SHP77 treated with DMSO at 0.1 percent for 48 hours (cell line): ENCODE data around the gene EPG5.

ENCODE experiments used
- DNase-seq: peaks from one replicate; lab custom pipeline; 2025; lab: John Stamatoyannopoulos, UW

EPG5 gene

DNA sequence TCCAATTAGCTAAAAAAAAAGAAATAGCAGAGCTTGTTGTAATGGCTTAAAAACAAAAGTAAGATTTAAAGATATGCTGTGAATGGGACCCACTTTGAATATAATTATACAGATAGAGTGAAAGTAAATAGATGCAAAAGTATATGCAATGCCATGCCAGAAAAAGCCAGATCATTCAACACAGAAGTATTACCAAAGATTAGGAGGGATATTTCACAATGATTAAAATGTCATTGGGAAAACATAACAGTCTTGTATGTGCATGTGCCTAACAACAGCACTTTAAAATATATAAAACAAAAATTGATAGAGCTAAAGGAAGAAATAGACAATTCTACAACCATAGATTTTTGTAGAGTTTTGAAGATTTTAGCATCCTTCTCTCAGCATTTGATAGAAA is 161.6 kb downstream of the EPG5 start:
- DNase-seq: no peak

DNA sequence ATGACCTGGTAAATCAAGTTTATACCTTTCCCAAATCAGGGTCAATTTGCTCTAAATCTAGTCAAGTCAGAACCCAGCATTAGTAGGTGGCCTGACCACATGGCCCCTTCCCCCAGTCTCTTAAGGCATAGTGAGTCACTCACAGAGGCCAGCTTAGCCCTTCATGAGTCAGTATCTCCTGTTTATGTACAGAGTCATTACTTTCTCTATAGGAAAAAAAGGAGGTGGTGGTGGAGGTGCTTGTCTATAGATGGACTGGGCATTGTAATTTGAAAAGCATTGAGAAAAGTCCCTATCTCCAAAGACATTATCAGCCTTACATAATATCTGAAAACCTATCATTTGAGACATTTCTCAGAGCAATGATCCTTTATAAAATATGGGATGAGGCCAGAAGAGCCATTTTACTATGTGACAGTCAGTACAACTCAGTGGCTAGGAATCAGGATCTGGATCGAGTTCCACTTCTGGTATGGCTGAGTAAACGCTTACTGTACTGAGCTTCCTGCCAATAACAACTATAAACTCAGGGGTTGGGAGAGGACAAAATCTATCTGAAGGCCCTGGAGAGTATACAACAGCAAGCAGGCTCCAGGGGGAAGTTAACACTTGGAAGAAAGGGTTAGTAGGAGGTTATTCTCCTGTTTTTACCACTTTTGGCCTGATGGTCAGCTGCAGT is 164.2 kb downstream of the EPG5 start:
- DNase-seq: no peak

DNA sequence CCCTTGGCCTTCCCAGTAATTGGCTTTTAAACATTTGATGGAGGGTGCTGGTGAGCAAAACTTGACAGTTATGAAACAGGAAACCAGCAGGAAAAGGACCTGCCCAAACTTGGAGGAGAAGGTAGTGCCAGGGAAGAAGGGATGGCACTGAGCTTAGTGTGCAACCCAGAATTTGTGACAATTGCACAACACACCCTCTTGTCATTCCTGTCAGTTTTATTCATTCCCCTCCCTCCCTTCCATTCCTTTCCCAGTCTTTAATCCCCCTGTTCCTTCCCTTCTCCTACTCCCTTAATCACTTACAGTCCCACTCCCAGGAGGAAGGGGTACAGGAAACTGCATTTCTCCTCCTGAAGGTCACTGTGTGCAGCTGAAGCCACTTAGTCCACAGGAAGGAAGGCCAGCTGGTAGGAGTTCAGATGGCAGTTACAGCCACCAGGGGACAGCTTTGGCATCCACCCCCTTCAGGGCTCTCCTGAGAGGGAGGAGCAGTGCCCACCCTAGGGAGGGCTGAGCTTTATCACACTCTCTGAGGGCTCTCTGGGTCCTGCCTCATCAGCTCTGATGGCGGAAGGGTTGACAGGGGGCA is 165.6 kb downstream of the EPG5 start:
- DNase-seq: no peak
